Spleen (tissue), 11 donors: ENCODE data around the gene ABCA12. TPM values are rescaled to one million over a fixed set of nuclear protein-coding genes. Genes with fewer than 3 reads are reported as not detected.

Experiments used
- DNase-seq: peaks from one replicate; pipeline ENCODE4 v3.0.0-alpha.2; 2020
- H3K27ac ChIP-seq, 8 donors: fragments of 200-600 bp; sonication (generic) in 7 of 8; 1 replicate in 4 of 8; 2 replicates in 4 of 8; pipeline versions ENCODE4 v1.5.0 to v1.8.0; 2016 to 2021; ENCODE audit warnings: inconsistent platforms in 4 of 8, mild to moderate bottlenecking in 4 of 8, moderate library complexity in 1 of 8
- H3K27me3 ChIP-seq, 7 donors: fragments of 200-600 bp; sonication (generic) in 6 of 7; replicated peaks in 1 of 7; 1 replicate in 4 of 7; 2 replicates in 3 of 7; pipeline versions ENCODE4 v1.5.0 to v1.8.0; 2016 to 2021; ENCODE audit warnings: inconsistent platforms in 3 of 7, mild to moderate bottlenecking in 1 of 7
- H3K36me3 ChIP-seq, 6 donors: fragments of 200-600 bp; sonication (generic) in 5 of 6; 1 replicate in 4 of 6; 2 replicates in 2 of 6; pipeline versions ENCODE4 v1.5.0 to v1.8.0; 2016 to 2021; ENCODE audit warnings: inconsistent platforms in 2 of 6
- H3K4me1 ChIP-seq, 6 donors: fragments of 200-600 bp; sonication (generic) in 5 of 6; 1 replicate in 3 of 6; 2 replicates in 3 of 6; pipeline versions ENCODE4 v1.5.0 to v1.8.0; 2016 to 2021; ENCODE audit warnings: inconsistent platforms in 3 of 6
- H3K4me3 ChIP-seq, 8 donors: fragments of 200-600 bp; sonication (generic) in 7 of 8; 1 replicate in 4 of 8; 2 replicates in 4 of 8; pipeline versions ENCODE4 v1.5.0 to v1.8.0; 2016 to 2021; ENCODE audit warnings: inconsistent platforms in 4 of 8, mild to moderate bottlenecking in 4 of 8, moderate library complexity in 2 of 8
- H3K9me3 ChIP-seq, 8 donors: fragments of 200-600 bp; sonication (generic) in 7 of 8; 1 replicate in 4 of 8; 2 replicates in 4 of 8; pipeline versions ENCODE4 v1.5.0 to v1.8.0; 2016 to 2021; ENCODE audit warnings: inconsistent platforms in 4 of 8
- POLR2A ChIP-seq, 3 donors: fragments of 450-650 bp; IDR thresholded peaks; one replicate each; pipeline ENCODE4 v1.5.1; 2017; ENCODE audit warnings: antibody characterized with exemption in 3 of 3, mild to moderate bottlenecking in 1 of 3
- POLR2AphosphoS5 ChIP-seq, 3 donors: sonication (generic); formaldehyde crosslinking; IDR thresholded peaks; one replicate each; pipeline ENCODE4 v1.5.1; 2017; ENCODE audit warnings: antibody characterized with exemption in 3 of 3
- WGBS, 5 donors: extraction: QIAGEN DNeasy Blood & Tissue Kit in 3 of 5; methylation state at CpG; one replicate each; pipeline versions ENCODE4 v1.1.5 to v1.1.7; 2013 to 2018; 5-methylcytosine and 5-hydroxymethylcytosine counted together
- intact Hi-C: fragments of 100-400 bp; cut with DNase I; formaldehyde crosslinking; loops from one replicate; pipeline ENCODE4 v1.15.0; 2023; ENCODE audit warnings: low total_unique reads
- polyA plus RNA-seq, 3 donors: library from polyadenylated mRNA; stranded (reverse); fragments of 200-250 nt; gene quantifications; one replicate each; pipeline ENCODE4 v1.2.1, GENCODE V29; 2013
- total RNA-seq, 7 donors: library from RNA; depleted of rRNA in 3 of 7; stranded (reverse); fragments of >200 nt in 3 of 7; fragmentation: NEBNext Ultra II Directional in 4 of 7; extraction: Animal tissue kit (Norgen Biotek cat#: 25700) in 4 of 7; gene quantifications; one replicate each; pipeline versions ENCODE4 v1.1.0 to v1.2.1, GENCODE V29; 2016 to 2021
- TF ChIP-seq, protein P1 (sequence below), 11 experiments: fragments of 200-600 bp in 7 of 11; fragments of 450-650 bp in 4 of 11; sonication (generic) in 4 of 11; IDR thresholded peaks in 8 of 11; conservative IDR thresholded peaks in 3 of 11; 1 replicate in 7 of 11; 2 replicates in 4 of 11; pipeline versions ENCODE4 v1.4.0 to v1.8.0; 2016 to 2021; ENCODE audit warnings: antibody characterized with exemption in 11 of 11, inconsistent platforms in 4 of 11, mild to moderate bottlenecking in 1 of 11
- donor health status: healthy with polysubstance abuse.
- donor health status: DM: no; HTN: no; CAD: no; lungs with moderate emphysema.
- donor health status: DM: no; HTN: no; CAD: no.
- donor health status: Bipolar disorder and iron deficiency.
- donor health status: healthy.
- donor health status: DM: no; HTN: no; CAD: no.
- donor health status: DM: yes; HTN: yes; CAD: no.

The ABCA12 gene
- total and polyA plus RNA-seq, 10 donors: not detected

DNA sequence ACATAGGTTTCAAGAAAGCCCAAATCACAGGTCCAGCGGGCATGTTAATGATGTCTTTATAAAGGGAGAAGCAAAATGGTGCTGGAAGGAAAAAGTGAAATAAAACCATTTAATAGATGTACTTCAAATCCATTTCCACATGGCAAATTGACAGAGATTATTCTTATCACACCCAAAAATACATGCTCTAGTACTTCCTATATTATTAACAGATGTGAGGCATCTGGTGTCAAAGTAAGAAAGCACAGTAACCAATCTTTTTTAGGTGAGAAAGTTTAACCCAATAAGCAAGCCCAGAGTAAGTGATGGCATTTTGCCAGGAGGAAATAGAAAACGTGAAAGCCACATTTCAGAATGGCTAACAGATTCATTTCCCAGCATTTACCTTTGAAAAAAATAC lies 128.0 kb downstream of the ABCA12 start:
- Histone ChIP-seq H3K27me3 (no peaks in the 10 kb centered on the region), H3K36me3 (no peaks in the 10 kb centered on the region), H3K27ac (no peak overlapping the region), H3K4me1 (no peaks in the 10 kb centered on the region), H3K4me3 (no peak overlapping the region), H3K9me3 (no peaks in the 10 kb centered on the region)
- no peak for DNase-seq
- no peak for TF ChIP-seq POLR2A (IDR thresholded peaks at IDR 0.05)
- TF ChIP-seq, protein P1, sequence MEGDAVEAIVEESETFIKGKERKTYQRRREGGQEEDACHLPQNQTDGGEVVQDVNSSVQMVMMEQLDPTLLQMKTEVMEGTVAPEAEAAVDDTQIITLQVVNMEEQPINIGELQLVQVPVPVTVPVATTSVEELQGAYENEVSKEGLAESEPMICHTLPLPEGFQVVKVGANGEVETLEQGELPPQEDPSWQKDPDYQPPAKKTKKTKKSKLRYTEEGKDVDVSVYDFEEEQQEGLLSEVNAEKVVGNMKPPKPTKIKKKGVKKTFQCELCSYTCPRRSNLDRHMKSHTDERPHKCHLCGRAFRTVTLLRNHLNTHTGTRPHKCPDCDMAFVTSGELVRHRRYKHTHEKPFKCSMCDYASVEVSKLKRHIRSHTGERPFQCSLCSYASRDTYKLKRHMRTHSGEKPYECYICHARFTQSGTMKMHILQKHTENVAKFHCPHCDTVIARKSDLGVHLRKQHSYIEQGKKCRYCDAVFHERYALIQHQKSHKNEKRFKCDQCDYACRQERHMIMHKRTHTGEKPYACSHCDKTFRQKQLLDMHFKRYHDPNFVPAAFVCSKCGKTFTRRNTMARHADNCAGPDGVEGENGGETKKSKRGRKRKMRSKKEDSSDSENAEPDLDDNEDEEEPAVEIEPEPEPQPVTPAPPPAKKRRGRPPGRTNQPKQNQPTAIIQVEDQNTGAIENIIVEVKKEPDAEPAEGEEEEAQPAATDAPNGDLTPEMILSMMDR (IDR thresholded peaks at IDR 0.05 in 8 of 11, conservative IDR thresholded peaks at IDR 0.05 in 3 of 11): no peak
- TF ChIP-seq POLR2AphosphoS5 (IDR thresholded peaks at IDR 0.05): no peak
- whole genome bisulfite sequencing, 5 donors: 40 to 55% (median 47%) methylated on average over 2 of the region's 2 CpGs
- intact Hi-C loops: no loop called here

DNA sequence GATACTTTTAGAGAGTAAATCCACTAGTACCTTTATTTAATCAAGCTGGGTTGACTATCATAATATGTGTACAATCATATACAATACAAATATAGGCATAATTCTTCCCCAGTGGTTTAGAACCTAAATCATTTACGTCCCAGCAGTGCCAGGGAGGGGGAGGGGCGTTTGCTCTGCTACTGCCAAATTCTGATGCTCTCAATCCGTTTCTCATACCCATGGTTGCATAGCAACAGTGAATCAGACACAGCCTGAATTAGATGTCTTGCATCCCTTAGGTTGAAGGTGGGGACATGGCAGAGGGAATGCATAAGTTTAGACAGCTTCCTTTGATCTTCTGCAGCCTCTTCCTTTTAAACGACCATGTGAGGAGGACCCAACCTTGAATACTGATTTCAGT lies 135.4 kb downstream of the ABCA12 start:
- no peaks in the 10 kb centered on the region for H3K4me1 ChIP-seq
- intact Hi-C loops: no loop called here
- no peak for DNase-seq
- no peaks in the 10 kb centered on the region for H3K9me3 ChIP-seq
- WGBS, 5 donors: 27 to 37% (median 30%) methylated on average over 4 of the region's 4 CpGs
- no peak overlapping the region for H3K27ac ChIP-seq
- no peak overlapping the region for H3K4me3 ChIP-seq
- no peaks in the 10 kb centered on the region for H3K27me3 ChIP-seq
- TF ChIP-seq POLR2AphosphoS5 (IDR thresholded peaks at IDR 0.05) (no peak), POLR2A (IDR thresholded peaks at IDR 0.05) (no peak)
- TF ChIP-seq, protein P1 (IDR thresholded peaks at IDR 0.05 in 8 of 11, conservative IDR thresholded peaks at IDR 0.05 in 3 of 11): no peak
- H3K36me3 ChIP-seq: no peaks in the 10 kb centered on the region

DNA sequence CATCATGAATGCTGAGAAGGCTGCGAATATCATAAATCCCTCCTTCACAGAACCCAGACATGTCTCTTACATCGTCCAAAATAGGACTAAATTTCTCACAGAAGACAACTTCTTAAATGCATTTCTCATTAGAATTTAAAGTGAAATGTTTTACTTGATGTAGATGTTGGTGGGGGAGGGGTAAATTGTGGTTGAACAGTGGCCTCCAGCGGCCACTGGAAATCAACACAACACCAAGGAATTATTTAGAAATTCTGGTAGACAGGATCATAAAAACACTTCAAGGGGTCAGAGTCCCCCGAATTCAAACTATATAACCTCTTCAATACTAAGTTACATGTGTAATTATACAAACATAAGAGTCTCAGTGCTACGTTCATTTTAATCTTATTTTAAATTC lies 135.9 kb downstream of the ABCA12 start:
- H3K4me1 ChIP-seq: no peaks in the 10 kb centered on the region
- H3K9me3 ChIP-seq: no peaks in the 10 kb centered on the region
- 28 to 37% (median 35%) methylated on average over 5 of the region's 5 CpGs for WGBS, 5 donors
- intact Hi-C loops: no loop called here
- no peak overlapping the region for H3K4me3 ChIP-seq
- no peaks in the 10 kb centered on the region for H3K36me3 ChIP-seq
- no peak for DNase-seq
- H3K27me3 ChIP-seq: no peaks in the 10 kb centered on the region
- TF ChIP-seq, protein P1 (IDR thresholded peaks at IDR 0.05 in 8 of 11, conservative IDR thresholded peaks at IDR 0.05 in 3 of 11): peak in 6 of 11 experiments; percentile 14 to 45 (median 26)
- no peak for TF ChIP-seq POLR2A (IDR thresholded peaks at IDR 0.05)
- TF ChIP-seq POLR2AphosphoS5 (IDR thresholded peaks at IDR 0.05): no peak
- no peak overlapping the region for H3K27ac ChIP-seq

DNA sequence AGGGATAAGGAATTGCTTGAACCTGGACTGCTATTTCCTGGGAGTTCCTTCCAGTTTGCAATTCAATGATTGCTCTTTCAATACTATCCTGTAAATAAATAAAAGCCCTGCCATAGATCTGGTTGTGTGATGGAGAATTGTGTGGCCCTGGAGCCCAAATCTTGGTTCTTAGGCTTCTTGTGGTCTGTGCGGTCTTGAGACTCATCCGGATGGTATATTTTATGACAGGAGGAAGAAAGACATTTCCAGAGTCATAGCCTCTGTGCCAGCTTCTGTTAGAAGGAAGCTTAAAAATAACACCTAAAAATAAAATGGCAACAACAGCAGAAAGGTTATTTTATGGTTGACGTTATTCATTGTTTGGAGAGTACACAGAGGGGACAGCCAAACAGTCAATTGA lies 137.7 kb downstream of the ABCA12 start:
- WGBS, 5 donors: 48 to 63% (median 53%) methylated on average over 3 of the region's 3 CpGs
- no peak overlapping the region for H3K4me3 ChIP-seq
- intact Hi-C loops: no loop called here
- no peaks in the 10 kb centered on the region for H3K36me3 ChIP-seq
- no peak for DNase-seq
- no peaks in the 10 kb centered on the region for H3K4me1 ChIP-seq
- TF ChIP-seq, protein P1 (IDR thresholded peaks at IDR 0.05 in 8 of 11, conservative IDR thresholded peaks at IDR 0.05 in 3 of 11): no peak
- TF ChIP-seq POLR2A (IDR thresholded peaks at IDR 0.05) (no peak), POLR2AphosphoS5 (IDR thresholded peaks at IDR 0.05) (no peak)
- H3K27me3 ChIP-seq: no peaks in the 10 kb centered on the region
- H3K9me3 ChIP-seq: no peaks in the 10 kb centered on the region
- no peak overlapping the region for H3K27ac ChIP-seq
